H1 (cell line): ENCODE measurements around the gene ACSM2A.

ENCODE experiments used
- CTCF ChIP-seq, 3 experiments: IDR thresholded peaks; 1 replicate in 2 of 3; 2 replicates in 1 of 3; pipeline versions ENCODE4 v1.5.1 to v1.6.1; 2011; ENCODE audit warnings: low read length in 3 of 3, mild to moderate bottlenecking in 3 of 3, inconsistent platforms in 2 of 3, low read depth in 1 of 3, moderate library complexity in 1 of 3; ENCODE audit not compliant: insufficient read depth in 1 of 3; ENCODE audit errors: control extremely low read depth in 1 of 3
- EP300 ChIP-seq, 2 experiments: IDR thresholded peaks; 1 replicate in 1 of 2; 2 replicates in 1 of 2; pipeline ENCODE4 v1.6.1; 2011 to 2012; ENCODE audit warnings: low read depth in 2 of 2, low read length in 2 of 2, mild to moderate bottlenecking in 2 of 2, borderline replicate concordance in 1 of 2, inconsistent platforms in 1 of 2, moderate library complexity in 1 of 2
- EZH2 ChIP-seq: fragments of 200-600 bp; sonication (generic); IDR thresholded peaks from 2 replicates; pipeline ENCODE4 v1.7.1; 2012; ENCODE audit warnings: low read depth, mild to moderate bottlenecking, moderate library complexity, low read length, inconsistent platforms; ENCODE audit not compliant: severe bottlenecking

- TF ChIP-seq CTCF (IDR thresholded peaks at IDR 0.05; ENCODE audit: control extremely low read depth in 1 of 3, insufficient read depth in 1 of 3, low read depth in 1 of 3, low read length in 3 of 3) (no peak), EZH2 (no peak), EP300 (IDR thresholded peaks at IDR 0.05; ENCODE audit: borderline replicate concordance in 1 of 2, low read depth in 2 of 2, low read length in 2 of 2) (no peak)
Measured at GRCh38 chr16:20507280-20507679, 56.0 kb downstream of the ACSM2A start.
